CD14-positive monocyte (primary cell): ENCODE data around the gene RBM44. TPM values are rescaled to one million over a fixed set of nuclear protein-coding genes. Genes with fewer than 3 reads are reported as not detected.

Experiments
- DNase-seq, 3 donors: peaks; one replicate each; pipeline ENCODE4 v3.0.0-alpha.2; 2011 to 2022
- H2AFZ ChIP-seq: 2 replicates; pipeline ENCODE4 v1.6.0; 2012; ENCODE audit warnings: mild to moderate bottlenecking, low read depth, low read length, inconsistent platforms; ENCODE audit not compliant: insufficient read depth, poor library complexity, severe bottlenecking
- H3K27ac ChIP-seq, 2 donors: 1 replicate in 1 of 2; 2 replicates in 1 of 2; pipeline ENCODE4 v1.5.1; 2012 to 2013; ENCODE audit warnings: low read length in 2 of 2, control low read depth in 1 of 2, inconsistent platforms in 1 of 2, low read depth in 1 of 2, mild to moderate bottlenecking in 1 of 2
- H3K27me3 ChIP-seq, 2 donors: one replicate each; pipeline versions ENCODE4 v1.6.0 to v1.6.1; 2011 to 2013; ENCODE audit warnings: low read length in 2 of 2; ENCODE audit not compliant: control insufficient read depth in 2 of 2, insufficient read depth in 2 of 2
- H3K36me3 ChIP-seq, 2 donors: replicated peaks in 1 of 2; 1 replicate in 1 of 2; 2 replicates in 1 of 2; pipeline versions ENCODE4 v1.5.1 to v1.6.1; 2012 to 2013; ENCODE audit warnings: low read length in 2 of 2, control low read depth in 1 of 2, inconsistent platforms in 1 of 2, mild to moderate bottlenecking in 1 of 2; ENCODE audit not compliant: insufficient read depth in 2 of 2, control insufficient read depth in 1 of 2
- H3K4me1 ChIP-seq, 2 donors: 1 replicate in 1 of 2; 2 replicates in 1 of 2; pipeline versions ENCODE4 v1.5.1 to v1.6.1; 2012 to 2013; ENCODE audit warnings: low read length in 2 of 2, control low read depth in 1 of 2, inconsistent platforms in 1 of 2, mild to moderate bottlenecking in 1 of 2, moderate library complexity in 1 of 2; ENCODE audit not compliant: insufficient read depth in 2 of 2, control insufficient read depth in 1 of 2
- H3K4me2 ChIP-seq: replicated peaks from 2 replicates; pipeline ENCODE3; 2012; ENCODE audit warnings: low read length, moderate library complexity, mild to moderate bottlenecking; ENCODE audit not compliant: poor library complexity, severe bottlenecking; ENCODE audit errors: extremely low read depth
- H3K4me3 ChIP-seq, 3 experiments: fragments of 200-600 bp in 1 of 3; sonication (generic) in 1 of 3; replicated peaks in 1 of 3; 1 replicate in 2 of 3; 2 replicates in 1 of 3; pipeline ENCODE4 v1.5.1; 2011 to 2013; ENCODE audit warnings: low read length in 3 of 3, mild to moderate bottlenecking in 3 of 3, control low read depth in 2 of 3, low read depth in 2 of 3, inconsistent platforms in 1 of 3, moderate library complexity in 1 of 3
- H3K79me2 ChIP-seq: 2 replicates; pipeline ENCODE4 v1.6.0; 2012; ENCODE audit warnings: mild to moderate bottlenecking, control low read depth, inconsistent platforms, low read length, moderate library complexity; ENCODE audit not compliant: insufficient read depth
- H3K9ac ChIP-seq: 2 replicates; pipeline ENCODE4 v1.6.0; 2017; ENCODE audit warnings: low read length, mild to moderate bottlenecking; ENCODE audit not compliant: insufficient read depth, poor library complexity, severe bottlenecking
- H3K9me3 ChIP-seq, 2 donors: replicated peaks in 1 of 2; 1 replicate in 1 of 2; 2 replicates in 1 of 2; pipeline versions ENCODE4 v1.5.1 to v1.6.1; 2012 to 2013; ENCODE audit warnings: low read length in 2 of 2, control low read depth in 1 of 2; ENCODE audit not compliant: control insufficient read depth in 1 of 2, insufficient read depth in 1 of 2
- H4K20me1 ChIP-seq: 2 replicates; pipeline ENCODE4 v1.6.0; 2012; ENCODE audit warnings: mild to moderate bottlenecking, low read length, control low read depth, moderate library complexity; ENCODE audit not compliant: insufficient read depth
- H3K27ac Mint-ChIP-seq, 7 donors: one replicate each; pipeline ENCODE4 v1.8.0; 2020; ENCODE audit warnings: mild to moderate bottlenecking in 7 of 7, mixed read lengths in 7 of 7, moderate library complexity in 6 of 7, inconsistent platforms in 2 of 7
- H3K27me3 Mint-ChIP-seq, 3 donors: one replicate each; pipeline ENCODE4 v1.8.0; 2021 to 2022; ENCODE audit warnings: low read depth in 3 of 3, mild to moderate bottlenecking in 3 of 3, mixed read lengths in 3 of 3, moderate library complexity in 3 of 3, inconsistent platforms in 1 of 3
- H3K36me3 Mint-ChIP-seq, 2 donors: one replicate each; pipeline ENCODE4 v1.8.0; 2020; ENCODE audit warnings: mixed read lengths in 2 of 2, inconsistent platforms in 1 of 2, mild to moderate bottlenecking in 1 of 2
- H3K4me1 Mint-ChIP-seq: one replicate; pipeline ENCODE4 v1.8.0; 2020; ENCODE audit warnings: mild to moderate bottlenecking, mixed read lengths
- H3K4me3 Mint-ChIP-seq, 2 donors: one replicate each; pipeline ENCODE4 v1.8.0; 2020; ENCODE audit warnings: mild to moderate bottlenecking in 2 of 2, mixed read lengths in 2 of 2, moderate library complexity in 1 of 2
- H3K9me3 Mint-ChIP-seq, 7 donors: one replicate each; pipeline ENCODE4 v1.8.0; 2020 to 2022; ENCODE audit warnings: mixed read lengths in 7 of 7, mild to moderate bottlenecking in 6 of 7, moderate library complexity in 6 of 7, inconsistent platforms in 2 of 7
- WGBS: methylation state at CpG from one replicate; pipeline ENCODE4 v1.1.5; 2013; ENCODE audit warnings: missing lambda C conversion rate; ENCODE audit not compliant: insufficient coverage; 5-methylcytosine and 5-hydroxymethylcytosine counted together
- intact Hi-C, 2 donors: fragments of 100-400 bp; cut with micrococcal nuclease; formaldehyde crosslinking; loops; one replicate each; pipeline versions ENCODE4 v1.15.0 to v1.15.1; 2023
- polyA plus RNA-seq, 3 donors: library from polyadenylated mRNA; depleted of rRNA in 1 of 3; unstranded in 2 of 3; stranded (reverse) in 1 of 3; fragments of 300-500 nt in 2 of 3; fragments of >200 nt in 1 of 3; fragmentation: Illumina TruSeq in 2 of 3; gene quantifications; 1 replicate in 2 of 3; 2 replicates in 1 of 3; pipeline ENCODE4 v1.2.3, GENCODE V29; 2012 to 2021
- TF ChIP-seq, protein P1 (sequence below): fragments of 200-600 bp; IDR thresholded peaks from one replicate; pipeline ENCODE4 v1.8.0; 2022; ENCODE audit warnings: antibody characterized with exemption, mild to moderate bottlenecking

The RBM44 gene
- polyA plus RNA-seq, 3 donors: 0.07 to 1.5 TPM; not detected in 1

DNA sequence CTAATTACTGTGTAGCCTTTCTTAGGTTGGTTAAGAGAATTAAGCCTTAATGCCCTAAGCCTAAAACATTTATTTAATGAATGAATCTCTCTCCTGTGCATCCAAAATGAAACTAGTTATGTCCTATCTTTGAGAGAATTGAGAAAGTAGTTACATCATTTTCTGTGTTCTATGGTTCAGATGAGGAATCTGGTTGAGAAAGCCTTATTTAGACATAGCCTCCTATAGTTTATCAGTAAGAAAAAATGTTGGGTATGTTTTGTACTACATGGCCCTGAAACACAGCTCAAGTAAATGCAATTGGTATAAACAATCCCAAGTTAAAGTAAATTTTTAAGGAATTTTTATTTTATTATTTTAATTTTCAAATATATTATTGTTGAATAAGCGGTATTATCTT lies 35.0 kb downstream of the RBM44 start:
- no peaks in the 10 kb centered on the region for H3K36me3 ChIP-seq
- no peaks in the 10 kb centered on the region for H3K79me2 ChIP-seq
- H3K27me3 ChIP-seq: no peaks in the 10 kb centered on the region
- intact Hi-C loops: no loop called here
- H3K4me2 ChIP-seq: no peak overlapping the region
- TF ChIP-seq, protein P1, sequence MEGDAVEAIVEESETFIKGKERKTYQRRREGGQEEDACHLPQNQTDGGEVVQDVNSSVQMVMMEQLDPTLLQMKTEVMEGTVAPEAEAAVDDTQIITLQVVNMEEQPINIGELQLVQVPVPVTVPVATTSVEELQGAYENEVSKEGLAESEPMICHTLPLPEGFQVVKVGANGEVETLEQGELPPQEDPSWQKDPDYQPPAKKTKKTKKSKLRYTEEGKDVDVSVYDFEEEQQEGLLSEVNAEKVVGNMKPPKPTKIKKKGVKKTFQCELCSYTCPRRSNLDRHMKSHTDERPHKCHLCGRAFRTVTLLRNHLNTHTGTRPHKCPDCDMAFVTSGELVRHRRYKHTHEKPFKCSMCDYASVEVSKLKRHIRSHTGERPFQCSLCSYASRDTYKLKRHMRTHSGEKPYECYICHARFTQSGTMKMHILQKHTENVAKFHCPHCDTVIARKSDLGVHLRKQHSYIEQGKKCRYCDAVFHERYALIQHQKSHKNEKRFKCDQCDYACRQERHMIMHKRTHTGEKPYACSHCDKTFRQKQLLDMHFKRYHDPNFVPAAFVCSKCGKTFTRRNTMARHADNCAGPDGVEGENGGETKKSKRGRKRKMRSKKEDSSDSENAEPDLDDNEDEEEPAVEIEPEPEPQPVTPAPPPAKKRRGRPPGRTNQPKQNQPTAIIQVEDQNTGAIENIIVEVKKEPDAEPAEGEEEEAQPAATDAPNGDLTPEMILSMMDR: no peak
- H3K4me1 ChIP-seq: no peaks in the 10 kb centered on the region
- no peaks in the 10 kb centered on the region for H4K20me1 ChIP-seq
- Mint-ChIP-seq H3K27me3 (peaks cover 0 to 2% (median 0%) of the 10 kb centered on the region in 3 donors), H3K36me3 (no peaks in the 10 kb centered on the region), H3K4me1 (peaks cover 1% of the 10 kb centered on the region), H3K9me3 (peaks cover 0 to 2% (median 0%) of the 10 kb centered on the region in 7 donors), H3K4me3 (no peak overlapping the region), H3K27ac (no peak overlapping the region)
- no peaks in the 10 kb centered on the region for H3K9me3 ChIP-seq
- no peak overlapping the region for H3K9ac ChIP-seq
- no peak overlapping the region for H3K27ac ChIP-seq
- WGBS: no CpG with 5 or more reads among the region's 1 CpG
- DNase-seq: no peak
- H3K4me3 ChIP-seq: no peak overlapping the region
- no peak overlapping the region for H2AFZ ChIP-seq

GRCh38 chr2:237835372-237835771 lies 36.8 kb downstream of the RBM44 start:
- intact Hi-C loops: no loop called here

More at GRCh38 chr2:237835372-237835771, 36.8 kb downstream of the RBM44 start:
- H3K27me3 ChIP-seq: no peaks in the 10 kb centered on the region
- no peak overlapping the region for H3K9ac ChIP-seq
- no peaks in the 10 kb centered on the region for H4K20me1 ChIP-seq
- no peak for DNase-seq
- H2AFZ ChIP-seq: no peak overlapping the region
- H3K9me3 ChIP-seq: no peaks in the 10 kb centered on the region
- Mint-ChIP-seq H3K4me3 (no peak overlapping the region), H3K4me1 (peaks cover 1% of the 10 kb centered on the region), H3K27ac (no peak overlapping the region), H3K9me3 (peaks cover 0 to 3% (median 0%) of the 10 kb centered on the region in 7 donors), H3K36me3 (no peaks in the 10 kb centered on the region), H3K27me3 (peaks cover 0 to 3% (median 2%) of the 10 kb centered on the region in 3 donors)
- WGBS: 83% methylated on average over 3 of the region's 3 CpGs
- no peaks in the 10 kb centered on the region for H3K79me2 ChIP-seq
- no peak overlapping the region for H3K4me2 ChIP-seq
- no peak overlapping the region for H3K27ac ChIP-seq
- TF ChIP-seq, protein P1: no peak
- no peaks in the 10 kb centered on the region for H3K4me1 ChIP-seq
- no peaks in the 10 kb centered on the region for H3K36me3 ChIP-seq
- H3K4me3 ChIP-seq: no peak overlapping the region
